Neural progenitor cell (in vitro differentiated cells): ENCODE results near the gene IER5.

Experiments used
- CTCF ChIP-seq: fragments of 200-600 bp; sonication (generic); IDR thresholded peaks from 2 replicates; pipeline ENCODE4 v1.5.1; 2017; ENCODE audit warnings: antibody characterized with exemption, mild to moderate bottlenecking
- EZH2 ChIP-seq: fragments of 200-600 bp; sonication (generic); IDR thresholded peaks from 2 replicates; pipeline ENCODE4 v1.6.1; 2017; ENCODE audit warnings: antibody characterized with exemption, mild to moderate bottlenecking, moderate library complexity
- EZH2phosphoT487 ChIP-seq: fragments of 200-600 bp; sonication (generic); IDR thresholded peaks from 2 replicates; pipeline ENCODE4 v1.6.1; 2017; ENCODE audit warnings: antibody characterized with exemption

- no peak for TF ChIP-seq CTCF
- no peak for TF ChIP-seq EZH2
- TF ChIP-seq EZH2phosphoT487, result no peak
Measured at GRCh38 chr1:181043025-181043888, 45.2 kb upstream of the IER5 start.
